Adipose tissue (tissue), 3 donors: ENCODE results near the gene AFDN. TPM values are rescaled to one million over a fixed set of nuclear protein-coding genes. Genes with fewer than 3 reads are reported as not detected.

ENCODE experiments used
- H3K27ac ChIP-seq: one replicate; pipeline ENCODE4 v1.5.1; 2013; ENCODE audit warnings: low read depth, low read length
- WGBS, 3 donors: extraction: QIAGEN DNeasy Blood & Tissue Kit; methylation state at CpG; one replicate each; pipeline ENCODE4 v1.1.7; 2013; 5-methylcytosine and 5-hydroxymethylcytosine counted together
- polyA plus RNA-seq, 3 donors: library from polyadenylated mRNA; stranded (reverse); fragments of 200-250 nt; gene quantifications; one replicate each; pipeline ENCODE4 v1.2.3, GENCODE V29; 2013
- donor health status: healthy with polysubstance abuse.
- donor health status: Bipolar disorder and iron deficiency.
- donor health status: healthy.

Gene AFDN
- polyA plus RNA-seq, 3 donors = 29.4 to 45.3 (median 29.8) TPM

DNA sequence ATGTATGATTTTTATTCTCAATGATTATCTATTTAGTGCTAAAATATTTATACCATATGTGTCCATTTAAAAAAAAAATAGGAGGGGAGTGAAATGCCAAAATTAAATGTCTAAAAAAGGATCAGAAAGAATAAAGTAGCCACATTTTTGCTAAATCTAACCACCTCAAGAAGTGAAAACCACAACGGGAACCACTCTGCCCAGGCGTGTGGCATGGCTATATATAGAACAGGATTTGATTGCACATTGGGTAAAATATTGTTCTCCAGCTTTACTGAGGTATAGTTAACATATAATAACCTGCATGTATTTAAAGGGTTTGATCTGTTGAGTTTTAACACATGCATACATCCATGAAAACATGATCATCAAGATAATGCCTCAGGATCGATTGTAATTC lies 19.0 kb upstream of the AFDN start:
- WGBS, 3 donors = 53 to 62% (median 58%) methylated on average over 3 of the region's 3 CpGs
- no peak overlapping the region for H3K27ac ChIP-seq

- WGBS, 3 donors = 79 to 88% (median 83%) methylated on average over 5 of the region's 5 CpGs
Observed at GRCh38 chr6:167811040-167811439, 15.7 kb upstream of the AFDN start.

DNA sequence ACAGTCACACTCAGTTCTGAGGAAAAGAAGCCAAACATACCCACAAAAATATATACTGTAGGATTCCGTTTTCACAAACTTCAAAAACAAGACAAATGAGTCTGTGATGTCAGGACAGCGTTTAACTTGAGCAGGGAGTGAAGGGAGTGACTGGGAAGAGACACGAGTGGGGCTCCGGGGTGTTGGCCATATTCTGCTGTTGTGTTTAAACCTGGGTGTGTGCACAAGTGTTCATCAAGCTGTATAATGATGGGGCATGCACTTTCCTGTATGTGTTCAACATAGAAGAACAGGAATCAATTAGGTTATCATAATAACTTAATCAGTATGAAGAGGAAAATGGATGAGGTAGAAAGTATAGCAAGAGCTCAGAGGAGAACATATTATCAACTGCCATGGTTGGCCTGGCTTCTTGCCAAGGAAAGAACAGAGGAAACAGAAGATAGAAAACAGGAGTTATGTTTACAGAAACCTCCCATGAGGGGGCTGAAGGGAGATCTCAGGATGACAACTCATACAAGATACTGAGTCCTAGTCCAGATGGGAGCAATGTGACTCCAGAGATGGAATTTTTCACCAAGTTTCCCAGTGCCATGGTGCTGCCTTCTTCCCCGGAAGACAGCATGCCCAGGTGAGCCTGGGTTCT lies 15.1 kb upstream of the AFDN start:
- no peak overlapping the region for H3K27ac ChIP-seq
- 60 to 84% (median 63%) methylated on average over 5 of the region's 5 CpGs for WGBS, 3 donors

More at GRCh38 chr6:167811040-167811439, 15.7 kb upstream of the AFDN start:
- H3K27ac ChIP-seq = no peak overlapping the region

DNA sequence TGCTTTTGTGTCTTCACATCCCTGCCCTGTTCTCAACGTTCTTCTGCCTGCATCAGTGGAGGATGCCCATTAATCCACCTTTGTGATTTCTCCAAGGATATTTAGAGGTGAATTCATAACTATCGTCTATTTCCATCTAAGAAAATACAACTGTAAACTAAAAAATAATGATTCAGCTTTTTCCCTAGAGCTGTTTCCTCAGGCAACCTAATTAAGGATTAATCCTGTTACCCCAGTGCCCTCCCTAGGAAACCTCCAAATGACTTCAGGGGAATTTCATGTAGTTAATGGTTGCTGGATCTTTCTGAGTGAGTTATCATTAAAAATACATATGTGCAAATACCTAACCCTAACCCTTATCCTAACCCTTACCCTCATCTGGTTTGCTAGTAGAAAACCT lies 14.6 kb upstream of the AFDN start:
- WGBS, 3 donors = 59 to 71% (median 68%) methylated on average over 2 of the region's 2 CpGs
- no peak overlapping the region for H3K27ac ChIP-seq

GRCh38 chr6:167815296-167815980 lies 11.3 kb upstream of the AFDN start:
- WGBS, 3 donors = 81 to 87% (median 85%) methylated on average over 25 of the region's 25 CpGs
- no peak overlapping the region for H3K27ac ChIP-seq

DNA sequence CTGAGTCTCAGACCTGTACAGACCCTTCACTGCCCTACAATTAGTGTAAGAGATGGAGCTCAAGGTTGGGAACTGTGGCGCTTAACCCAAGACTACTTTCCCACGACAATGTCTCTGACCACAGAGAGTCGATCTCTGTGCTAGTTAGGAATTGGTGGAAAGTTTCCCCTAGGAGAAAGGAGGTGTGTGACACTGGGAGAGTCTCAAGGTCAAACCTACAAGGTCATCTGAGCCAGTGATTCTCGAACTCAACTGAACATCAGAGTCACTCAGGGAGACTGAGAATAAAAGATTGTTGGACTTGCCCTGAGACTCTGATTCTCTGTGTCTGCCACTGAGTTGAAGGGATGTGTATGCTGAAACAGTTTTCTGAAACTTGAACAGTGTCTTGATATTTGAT lies 9.7 kb upstream of the AFDN start:
- H3K27ac ChIP-seq = no peak overlapping the region
- 86 to 92% (median 90%) methylated on average over 4 of the region's 4 CpGs for WGBS, 3 donors

DNA sequence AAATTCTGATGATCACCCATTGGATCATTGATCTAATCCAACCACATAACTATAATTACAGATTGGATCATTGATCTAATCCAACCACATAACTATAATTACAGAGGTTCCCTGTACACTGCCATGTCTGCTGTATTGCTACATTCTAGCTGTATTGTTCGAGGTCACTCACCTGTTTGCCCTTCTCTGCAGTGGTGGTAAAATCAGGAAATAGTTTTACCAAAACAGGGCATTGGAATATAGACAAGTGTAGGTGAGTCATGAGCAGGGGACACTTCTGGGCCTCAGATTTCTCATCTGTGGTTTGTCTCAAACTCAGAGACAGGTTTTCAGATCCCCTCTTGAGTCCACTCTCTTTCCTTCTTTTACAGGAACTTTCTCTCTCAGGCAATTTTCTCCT lies 9.0 kb upstream of the AFDN start:
- no peak overlapping the region for H3K27ac ChIP-seq
- WGBS, 3 donors = 52 to 74% (median 61%) methylated on average over 1 of the region's 1 CpG

DNA sequence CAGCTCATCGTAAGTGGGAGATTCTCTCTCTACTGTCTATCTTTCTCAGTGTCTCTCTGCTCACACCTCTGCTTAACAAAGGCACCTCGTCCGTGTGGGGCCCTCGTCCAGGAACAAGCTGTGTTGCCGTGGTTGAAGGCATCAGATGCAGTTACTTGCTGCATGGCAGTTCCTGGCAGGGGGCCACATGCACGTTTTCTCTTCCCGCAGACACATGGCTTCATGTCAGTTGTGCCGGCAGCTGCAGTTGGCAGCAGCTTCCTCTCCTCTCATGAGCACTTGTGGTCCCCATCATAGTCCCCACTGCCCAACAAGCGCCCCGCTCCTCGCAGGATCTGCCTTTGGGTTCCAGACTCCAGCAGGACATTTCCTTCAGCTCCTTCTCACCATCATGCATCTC lies 7.1 kb upstream of the AFDN start:
- H3K27ac ChIP-seq = no peak overlapping the region
- 54 to 72% (median 62%) methylated on average over 11 of the region's 11 CpGs for WGBS, 3 donors

DNA sequence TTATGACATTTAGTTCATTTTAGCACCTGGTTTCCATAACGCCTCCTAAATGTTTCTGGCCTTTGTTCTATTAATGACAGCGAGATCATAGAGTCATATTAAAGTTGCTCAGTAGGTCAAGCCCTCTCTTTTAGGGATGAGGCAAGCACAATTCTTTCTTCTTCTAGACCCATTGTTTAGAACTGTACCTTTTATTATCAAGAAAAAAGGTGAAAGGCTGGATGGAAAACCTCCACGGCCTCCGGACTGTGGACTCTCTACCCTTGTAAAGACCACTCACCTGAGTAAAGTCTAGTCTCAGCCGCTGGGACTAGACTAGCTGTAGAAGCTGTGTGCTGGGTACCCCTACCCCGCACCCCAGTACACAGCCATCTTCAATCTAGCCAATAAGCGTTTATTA lies 6.0 kb upstream of the AFDN start:
- 95 to 96% (median 95%) methylated on average over 7 of the region's 7 CpGs for WGBS, 3 donors
- H3K27ac ChIP-seq = no peak overlapping the region

GRCh38 chr6:167824591-167825331 lies 1.9 kb upstream of the AFDN start:
- WGBS, 3 donors = 47 to 60% (median 59%) methylated on average over 19 of the region's 19 CpGs
- H3K27ac ChIP-seq = no peak overlapping the region

GRCh38 chr6:167825332-167826229 lies 1.1 kb upstream of the AFDN start:
- WGBS, 3 donors = 5 to 8% (median 8%) methylated on average over 69 to 70 of the region's 70 CpGs

DNA sequence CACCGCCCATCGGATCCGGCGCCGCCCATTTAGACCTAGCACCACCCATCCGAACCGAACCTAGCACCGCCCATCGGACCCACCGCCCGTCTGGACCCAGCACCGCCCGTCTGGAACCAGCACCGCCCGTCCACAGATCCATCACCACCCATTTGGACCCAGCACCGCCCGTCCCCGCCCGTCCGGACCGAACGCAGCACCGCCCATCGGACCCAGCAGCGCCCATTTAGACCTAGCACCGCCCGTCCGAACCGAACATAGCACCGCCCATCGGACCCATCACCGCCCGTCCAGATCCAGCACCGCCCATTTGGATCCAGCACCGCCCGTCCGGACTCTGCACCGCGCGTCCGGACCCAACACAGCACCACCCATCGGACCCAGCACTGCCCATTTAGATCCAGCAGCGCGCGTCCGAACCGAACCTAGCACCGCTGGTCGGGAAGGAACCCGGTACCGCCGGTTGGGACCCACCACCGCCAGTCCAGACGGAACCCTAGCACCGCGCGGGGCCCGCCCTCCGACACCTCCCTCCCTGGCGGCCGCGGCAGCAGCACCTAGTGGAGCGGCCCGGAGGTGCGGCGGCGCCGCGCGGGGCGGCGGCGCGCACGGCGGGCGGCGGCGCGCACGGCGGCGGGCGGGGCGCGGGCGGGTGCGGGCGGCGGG lies 348 bp upstream of the AFDN start:
- H3K27ac ChIP-seq = no peak overlapping the region
- 1 to 2% (median 1%) methylated on average over 62 to 83 of the region's 90 CpGs for WGBS, 3 donors

More at GRCh38 chr6:167825332-167826229, 1.1 kb upstream of the AFDN start:
- H3K27ac ChIP-seq = no peak overlapping the region

GRCh38 chr6:167827583-167828324 lies 1.0 kb downstream of the AFDN start:
- no peak overlapping the region for H3K27ac ChIP-seq
- 1 to 2% (median 2%) methylated on average over 49 to 51 of the region's 51 CpGs for WGBS, 3 donors

DNA sequence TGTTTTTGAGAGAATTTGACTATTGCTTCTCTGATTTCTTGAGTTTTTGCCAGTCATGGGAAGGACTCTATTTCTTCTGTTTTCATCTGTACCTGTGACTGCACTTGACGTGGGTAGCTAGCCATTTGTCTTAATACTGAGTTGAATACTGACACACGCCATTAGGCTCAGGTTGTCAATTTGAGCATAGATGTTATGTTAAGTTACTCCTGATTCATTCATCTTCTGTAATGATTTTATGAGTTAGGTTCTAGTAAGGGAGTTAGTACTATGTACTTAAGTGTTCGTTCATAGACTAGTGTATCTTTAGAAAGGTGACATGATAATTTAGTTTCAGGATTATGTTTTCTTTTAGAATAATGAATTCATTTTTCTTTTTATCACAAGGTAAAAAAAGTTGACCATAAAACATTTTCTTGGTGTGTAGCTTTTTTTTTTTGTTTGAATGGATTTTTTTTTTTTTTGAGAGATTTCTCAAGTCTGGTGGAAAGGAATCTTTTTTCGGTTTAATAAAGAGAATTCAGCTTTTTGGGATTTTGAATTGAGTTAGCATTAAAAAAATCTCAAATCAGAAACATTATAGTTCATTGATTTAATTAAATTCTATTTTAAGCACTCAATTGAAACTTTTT lies 1.7 kb downstream of the AFDN start:
- H3K27ac ChIP-seq = no peak overlapping the region
- 29 to 60% (median 56%) methylated on average over 4 of the region's 4 CpGs for WGBS, 3 donors

GRCh38 chr6:167829513-167829912 lies 2.8 kb downstream of the AFDN start:
- H3K27ac ChIP-seq = no peak overlapping the region

GRCh38 chr6:167831281-167831828 lies 4.6 kb downstream of the AFDN start:
- no peak overlapping the region for H3K27ac ChIP-seq
- 26 to 55% (median 49%) methylated on average over 3 of the region's 3 CpGs for WGBS, 3 donors
